GM21723 (cell line): ENCODE results near the gene CXCL8.

Experiments used
- ATAC-seq: cut with Tn5 transposase; IDR thresholded peaks from one replicate; pipeline ENCODE4 v1.9.1; 2021; ENCODE audit warnings: mild to moderate bottlenecking, moderate library complexity; ENCODE audit not compliant: unreplicated experiment

The CXCL8 gene

GRCh38 chr4:73718375-73719373 lies 21.7 kb upstream of the CXCL8 start:
- ATAC-seq: peak; percentile 94

GRCh38 chr4:73721435-73721834 lies 18.9 kb upstream of the CXCL8 start:
- ATAC-seq: no peak

- ATAC-seq: no peak
These were observed 18.5 kb upstream of the CXCL8 start for GRCh38 chr4:73721909-73722308.

- no peak for ATAC-seq
These were observed 17.3 kb upstream of the CXCL8 start for GRCh38 chr4:73723023-73723422.

GRCh38 chr4:73723928-73724327 lies 16.4 kb upstream of the CXCL8 start:
- no peak for ATAC-seq

- ATAC-seq: no peak
These were observed 14.9 kb upstream of the CXCL8 start for GRCh38 chr4:73725510-73725909.

- no peak for ATAC-seq
These were observed 14.4 kb upstream of the CXCL8 start for GRCh38 chr4:73725985-73726384.

GRCh38 chr4:73727685-73728084 lies 12.7 kb upstream of the CXCL8 start:
- peak; percentile 79 for ATAC-seq

GRCh38 chr4:73728091-73728741 lies 12.2 kb upstream of the CXCL8 start:
- ATAC-seq: no peak

- ATAC-seq: peak; percentile 63
These were observed 10.7 kb upstream of the CXCL8 start for GRCh38 chr4:73729534-73730165.

- no peak for ATAC-seq
These were observed 10.1 kb upstream of the CXCL8 start for GRCh38 chr4:73730292-73730691.

- no peak for ATAC-seq
These were observed 9.5 kb upstream of the CXCL8 start for GRCh38 chr4:73730867-73731266.

GRCh38 chr4:73731968-73732610 lies 8.3 kb upstream of the CXCL8 start:
- ATAC-seq: no peak

- no peak for ATAC-seq
These were observed 7.5 kb upstream of the CXCL8 start for GRCh38 chr4:73732759-73733431.

- ATAC-seq: no peak
These were observed 5.8 kb upstream of the CXCL8 start for GRCh38 chr4:73734530-73735001.

- ATAC-seq: peak; percentile 80
These were observed 5.1 kb upstream of the CXCL8 start for GRCh38 chr4:73735231-73735630.

- no peak for ATAC-seq
These were observed 821 bp downstream of the CXCL8 start for GRCh38 chr4:73741031-73741749.

GRCh38 chr4:73741750-73742489 lies 1.6 kb downstream of the CXCL8 start:
- no peak for ATAC-seq
